LoVo (cell line): ENCODE measurements around the gene MRPL43.
"Not testable (repeated sequence)": the region's sequence is repeated elsewhere in the genome, so short reads cannot be mapped to it uniquely, and the experiment has no call there.

Experiments used
- DNase-seq: peaks from one replicate; pipeline ENCODE4 v3.0.0-alpha.2; 2016; ENCODE audit warnings: low spot score

Gene MRPL43

DNA sequence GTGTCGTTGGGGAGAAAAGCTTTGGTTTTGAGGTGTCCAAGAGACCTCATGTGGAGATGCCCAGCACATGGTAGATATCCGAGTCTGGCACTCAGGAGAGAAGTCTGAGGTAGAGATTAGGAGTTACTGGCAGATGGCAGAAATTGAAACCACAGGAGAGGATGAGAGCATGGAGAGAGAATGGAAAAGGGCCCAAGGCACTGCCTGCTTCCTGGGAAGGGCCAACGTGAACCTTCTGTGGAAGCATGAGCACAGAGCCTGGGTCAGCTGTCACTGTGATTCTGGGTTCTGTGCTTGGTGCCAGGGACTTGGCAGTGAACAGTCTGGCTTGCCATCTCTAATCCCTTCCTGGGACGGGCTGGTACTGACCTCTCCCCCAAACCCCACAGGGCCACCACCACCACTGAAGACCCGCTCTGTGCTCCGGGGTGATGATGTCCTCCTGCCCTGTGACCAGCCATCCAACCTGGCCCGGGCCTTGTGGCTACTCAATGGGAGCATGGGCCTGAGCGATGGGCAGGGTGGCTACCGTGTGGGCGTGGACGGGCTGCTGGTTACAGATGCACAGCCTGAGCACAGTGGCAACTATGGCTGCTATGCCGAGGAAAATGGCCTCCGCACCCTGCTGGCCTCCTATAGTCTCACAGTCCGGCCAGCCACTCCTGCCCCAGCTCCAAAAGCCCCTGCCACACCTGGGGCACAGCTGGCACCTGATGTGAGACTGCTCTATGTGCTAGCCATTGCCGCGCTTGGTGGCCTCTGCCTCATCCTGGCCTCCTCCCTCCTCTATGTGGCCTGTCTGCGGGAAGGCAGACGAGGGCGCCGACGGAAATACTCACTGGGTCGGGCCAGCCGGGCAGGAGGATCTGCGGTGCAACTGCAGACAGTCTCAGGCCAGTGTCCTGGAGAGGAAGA is 4.1 kb downstream of the MRPL43 start:
- DNase-seq, result no peak

GRCh38 chr10:100981178-100981772 is 6.0 kb downstream of the MRPL43 start:
- DNase-seq, result no peak

DNA sequence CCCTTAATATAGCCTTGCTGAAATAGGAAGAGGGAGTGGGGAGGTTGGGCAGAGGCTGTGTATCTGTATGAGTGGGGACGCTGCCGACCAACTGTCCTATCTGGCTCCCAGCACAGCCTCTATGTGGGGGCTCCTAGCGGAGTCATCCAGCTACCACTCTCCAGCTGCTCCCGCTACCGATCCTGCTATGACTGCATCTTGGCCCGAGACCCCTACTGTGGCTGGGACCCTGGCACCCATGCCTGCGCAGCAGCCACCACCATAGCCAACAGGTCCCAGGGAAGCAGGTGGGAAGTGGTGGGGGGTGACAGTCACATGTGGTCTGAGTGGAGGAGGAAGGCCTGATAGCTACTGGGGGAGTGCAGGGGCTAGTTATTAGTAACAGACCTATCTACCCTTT is 6.6 kb downstream of the MRPL43 start:
- no peak for DNase-seq

GRCh38 chr10:100980311-100980710 is 7.0 kb downstream of the MRPL43 start:
- no peak for DNase-seq

DNA sequence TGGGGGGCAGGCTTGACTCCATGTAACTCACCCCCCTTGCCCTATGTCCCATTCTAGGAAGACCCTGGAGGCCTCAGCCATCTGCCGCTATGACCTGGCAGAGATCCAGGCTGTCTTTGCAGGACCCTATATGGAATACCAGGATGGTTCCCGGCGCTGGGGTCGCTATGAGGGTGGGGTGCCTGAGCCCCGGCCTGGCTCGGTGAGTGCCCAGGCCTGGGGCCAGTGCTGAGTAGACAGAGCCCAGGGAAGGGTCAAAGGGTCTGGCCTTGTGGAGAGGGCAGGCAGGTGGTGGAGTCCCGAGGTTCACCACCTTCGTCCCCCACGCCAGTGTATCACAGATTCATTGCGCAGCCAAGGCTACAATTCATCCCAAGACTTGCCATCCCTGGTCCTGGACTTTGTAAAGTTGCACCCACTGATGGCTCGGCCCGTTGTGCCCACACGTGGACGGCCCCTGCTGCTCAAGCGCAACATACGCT is 7.5 kb downstream of the MRPL43 start:
- DNase-seq, result no peak

DNA sequence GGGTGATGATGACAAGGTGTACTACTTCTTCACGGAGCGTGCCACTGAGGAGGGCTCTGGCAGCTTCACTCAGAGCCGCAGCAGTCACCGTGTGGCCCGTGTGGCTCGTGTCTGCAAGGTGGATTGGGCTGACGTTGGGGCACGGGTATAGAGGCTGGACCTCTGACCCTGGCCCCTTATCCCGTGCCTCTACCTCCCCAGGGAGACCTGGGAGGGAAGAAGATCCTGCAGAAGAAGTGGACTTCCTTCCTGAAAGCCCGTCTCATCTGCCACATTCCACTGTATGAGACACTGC is 8.4 kb downstream of the MRPL43 start:
- DNase-seq, result no peak

DNA sequence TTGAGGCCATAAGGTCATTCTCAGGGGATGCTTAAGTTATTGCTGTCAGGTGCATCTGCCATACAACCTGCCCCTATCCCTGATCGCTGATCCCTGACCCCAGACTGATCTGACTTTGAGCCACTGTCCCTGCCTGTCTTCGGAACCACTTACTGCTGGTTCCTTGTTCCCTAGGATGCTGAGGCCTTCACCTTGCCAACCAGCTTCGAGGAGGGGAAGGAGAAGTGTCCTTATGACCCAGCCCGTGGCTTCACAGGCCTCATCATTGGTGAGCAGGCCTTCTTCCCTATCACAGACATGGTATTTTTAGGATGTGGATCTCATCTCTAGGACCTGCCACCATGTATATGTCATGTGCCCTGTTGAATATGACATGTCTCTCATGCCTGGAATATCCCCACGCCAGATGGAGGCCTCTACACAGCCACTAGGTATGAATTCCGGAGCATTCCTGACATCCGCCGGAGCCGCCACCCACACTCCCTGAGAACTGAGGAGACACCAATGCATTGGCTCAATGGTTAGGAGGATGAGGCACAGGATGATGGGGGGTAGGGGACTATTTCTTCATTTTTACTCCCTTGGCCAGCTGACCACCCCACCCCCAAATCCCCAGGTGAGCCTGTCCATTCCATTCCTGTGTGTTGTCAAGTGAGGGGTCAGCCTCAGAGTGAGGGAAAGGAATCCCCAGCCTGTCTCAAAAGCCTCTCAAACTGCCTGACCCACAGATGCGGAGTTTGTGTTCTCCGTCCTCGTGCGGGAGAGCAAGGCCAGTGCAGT is 9.0 kb downstream of the MRPL43 start:
- DNase-seq, result no peak

DNA sequence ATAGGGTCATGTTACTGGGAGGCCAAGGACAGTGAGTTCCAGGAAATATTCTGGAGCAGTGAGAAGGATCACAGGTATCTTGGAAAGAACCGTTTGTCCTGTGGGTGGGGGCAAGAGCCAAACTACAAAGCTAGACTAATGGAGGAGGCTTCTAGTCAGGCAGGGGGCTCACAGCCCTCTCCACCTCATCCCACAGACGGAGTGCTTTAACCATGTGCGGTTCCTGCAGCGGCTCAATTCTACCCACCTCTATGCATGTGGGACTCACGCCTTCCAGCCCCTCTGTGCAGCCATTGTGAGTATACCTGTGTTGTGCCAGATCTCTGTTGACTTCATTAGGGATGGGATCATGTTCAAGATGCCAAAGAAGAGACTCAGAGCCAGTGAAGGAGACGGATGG is 9.9 kb downstream of the MRPL43 start:
- no peak for DNase-seq

GRCh38 chr10:100976906-100977305 is 10.4 kb downstream of the MRPL43 start:
- no peak for DNase-seq

DNA sequence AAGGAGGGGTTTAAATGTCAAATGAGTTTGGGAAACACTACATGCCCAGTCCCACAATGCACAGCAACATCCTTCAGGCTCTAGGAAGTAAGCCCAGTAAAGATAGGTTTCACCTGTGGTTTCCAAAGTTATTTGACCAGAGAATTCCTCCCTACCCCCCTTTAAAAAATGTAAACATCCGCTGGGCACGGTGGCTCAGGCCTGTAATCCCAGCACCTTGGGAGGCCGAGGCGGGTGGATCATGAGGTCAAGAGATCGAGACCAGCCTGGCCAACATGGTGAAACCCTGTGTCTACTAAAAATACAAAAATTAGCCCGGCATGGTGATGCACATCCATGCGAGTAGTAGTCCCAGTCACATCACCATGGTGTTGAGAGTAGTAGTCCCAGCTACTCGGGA is 11.9 kb downstream of the MRPL43 start:
- not testable (repeated sequence) for DNase-seq

DNA sequence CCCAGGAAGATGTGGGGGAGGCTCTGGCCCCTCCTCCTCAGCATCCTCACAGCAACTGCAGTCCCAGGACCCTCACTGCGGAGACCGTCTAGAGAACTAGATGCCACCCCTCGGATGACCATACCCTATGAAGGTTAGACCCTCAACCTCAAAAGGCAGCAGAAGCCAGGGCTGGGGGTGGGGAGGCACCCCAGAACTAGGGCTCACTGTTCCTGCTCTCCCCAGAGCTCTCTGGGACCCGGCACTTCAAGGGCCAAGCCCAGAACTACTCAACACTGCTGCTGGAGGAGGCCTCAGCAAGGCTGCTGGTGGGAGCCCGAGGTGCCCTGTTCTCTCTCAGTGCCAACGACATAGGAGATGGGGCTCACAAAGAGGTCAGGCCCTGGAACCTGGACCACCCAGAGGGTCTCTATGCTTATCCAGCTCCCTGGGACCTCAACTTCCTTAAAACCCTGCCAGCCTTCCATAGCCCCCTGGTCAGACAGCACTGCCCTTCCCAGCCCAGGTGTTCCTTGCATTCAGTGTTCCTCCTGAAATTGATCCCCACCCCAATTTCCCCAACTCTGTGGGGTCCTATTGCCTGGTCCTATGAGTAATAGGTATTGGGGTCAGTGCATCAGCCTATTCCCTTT is 14.3 kb downstream of the MRPL43 start:
- no peak for DNase-seq

- no peak for DNase-seq
Measured at GRCh38 chr10:100972115-100972903, 15.0 kb downstream of the MRPL43 start.

GRCh38 chr10:100970914-100971811 is 16.1 kb downstream of the MRPL43 start:
- DNase-seq, result peak; percentile 66

DNA sequence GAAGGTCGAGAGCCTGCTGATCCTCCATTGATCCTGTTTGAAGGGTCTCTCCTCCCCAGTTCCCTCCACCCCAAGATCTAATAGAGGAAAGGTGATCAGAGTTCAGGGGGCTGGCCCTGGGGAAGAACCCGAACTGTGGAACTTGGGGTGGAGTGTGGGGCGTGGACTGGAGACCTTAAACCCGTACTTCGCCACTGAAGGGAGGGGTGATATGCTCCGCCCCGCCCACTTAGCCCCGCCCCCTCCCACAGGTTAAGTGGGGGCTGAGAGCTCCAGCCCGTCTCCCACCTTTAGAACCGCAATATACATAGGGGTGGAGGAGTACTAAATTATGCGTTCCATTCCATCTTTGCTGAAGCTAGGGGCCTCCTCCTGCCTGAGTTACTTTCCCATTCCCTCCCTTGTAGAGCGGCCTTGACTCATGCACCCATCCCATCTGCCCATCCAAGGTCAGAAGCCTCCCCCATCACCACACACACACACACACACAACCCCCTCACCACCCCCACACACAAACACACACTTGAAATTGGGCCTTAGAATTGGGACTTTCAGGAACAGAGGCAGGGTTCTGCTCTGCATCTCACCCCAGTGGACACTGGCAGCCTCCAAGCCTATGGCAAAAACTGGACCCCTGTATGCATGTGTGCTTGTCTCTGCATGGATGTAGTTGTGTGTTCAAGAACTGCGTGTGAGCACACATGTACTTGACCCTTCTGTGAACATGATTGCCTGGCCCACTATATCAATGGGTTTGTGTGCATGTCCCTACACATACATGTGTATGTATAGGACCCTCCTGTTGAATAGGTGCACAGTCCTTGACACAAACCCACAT is 17.0 kb downstream of the MRPL43 start:
- DNase-seq, result peak; percentile 27

GRCh38 chr10:100969187-100970075 is 17.9 kb downstream of the MRPL43 start, which contains the start of gene SEMA4G:
Gene SEMA4G (plus strand): TSS chr10:100969504. CDS start chr10:100972913, 3,409 bp downstream.
- DNase-seq, result peak; percentile 46

DNA sequence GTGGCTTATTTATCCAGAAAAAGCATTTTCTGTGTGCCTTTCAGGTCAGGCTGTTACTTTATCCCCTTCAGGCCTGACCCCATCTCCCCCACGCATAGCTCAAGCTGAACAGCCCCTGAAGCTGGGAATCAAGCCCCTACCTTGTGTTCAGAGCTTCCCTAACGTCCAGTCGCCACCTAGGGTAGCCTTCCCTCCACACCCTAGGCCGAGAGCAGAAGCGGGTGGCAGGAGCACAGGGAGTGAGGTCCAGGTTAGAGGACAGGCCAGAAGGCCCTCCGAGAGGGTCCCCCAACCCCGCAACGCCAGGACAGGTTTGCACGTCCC is 18.5 kb downstream of the MRPL43 start:
- DNase-seq, result no peak

DNA sequence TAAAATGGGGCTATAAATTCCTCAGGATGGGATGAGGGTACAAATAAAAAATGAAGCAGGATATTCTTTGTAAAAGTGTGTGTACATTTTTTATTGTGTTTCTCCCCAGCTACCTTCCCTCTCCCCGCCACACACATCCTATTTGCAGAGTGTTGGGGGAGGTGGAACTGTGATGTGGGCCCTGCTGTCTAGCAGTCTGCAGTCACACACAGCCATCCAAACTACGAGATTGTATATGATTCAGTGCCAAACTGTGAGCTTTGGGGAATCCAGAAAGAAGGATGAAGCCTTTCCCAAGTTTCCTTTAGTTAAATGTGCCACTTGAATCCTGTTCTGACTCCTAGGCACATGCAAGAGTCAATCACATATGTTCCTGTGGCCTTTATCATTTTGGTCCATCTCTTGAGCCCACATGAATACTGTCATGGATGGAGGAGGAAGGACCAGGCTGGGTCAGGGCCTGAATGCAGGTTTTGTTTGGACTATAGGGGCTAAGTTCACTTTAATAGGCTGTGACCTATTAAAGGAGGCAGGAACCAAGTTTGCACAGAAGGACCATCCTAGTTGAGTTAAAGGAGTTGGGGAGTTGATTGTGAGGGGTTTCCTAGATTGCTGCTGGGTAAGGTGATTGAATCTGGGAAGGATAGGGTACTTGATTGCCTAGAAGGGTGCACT is 19.1 kb downstream of the MRPL43 start:
- DNase-seq, result no peak

DNA sequence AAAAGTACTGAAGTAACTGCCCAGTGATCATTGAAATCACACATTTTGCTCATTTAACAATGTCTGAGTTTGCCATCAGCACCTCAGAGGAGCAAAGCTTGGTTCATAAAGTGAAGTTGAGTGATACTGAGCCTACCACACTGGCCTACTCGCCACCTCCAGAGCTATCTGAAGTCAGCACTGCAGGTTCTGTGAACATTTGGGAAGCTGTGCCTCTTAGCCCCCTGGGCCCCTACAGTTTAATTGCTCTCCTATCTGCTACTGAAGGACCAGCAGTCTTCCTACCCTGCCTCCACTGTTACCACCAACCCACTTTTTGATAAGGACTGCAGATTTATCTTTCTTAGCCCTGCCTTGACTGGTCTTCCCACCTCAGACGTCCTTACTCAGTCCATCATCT is 20.0 kb downstream of the MRPL43 start:
- no peak for DNase-seq
